ENCODE results near the gene DNM2.
A peak's percentile ranks its signal among the peaks of the same experiment; 100 is the strongest.

Gene DNM2

DNA sequence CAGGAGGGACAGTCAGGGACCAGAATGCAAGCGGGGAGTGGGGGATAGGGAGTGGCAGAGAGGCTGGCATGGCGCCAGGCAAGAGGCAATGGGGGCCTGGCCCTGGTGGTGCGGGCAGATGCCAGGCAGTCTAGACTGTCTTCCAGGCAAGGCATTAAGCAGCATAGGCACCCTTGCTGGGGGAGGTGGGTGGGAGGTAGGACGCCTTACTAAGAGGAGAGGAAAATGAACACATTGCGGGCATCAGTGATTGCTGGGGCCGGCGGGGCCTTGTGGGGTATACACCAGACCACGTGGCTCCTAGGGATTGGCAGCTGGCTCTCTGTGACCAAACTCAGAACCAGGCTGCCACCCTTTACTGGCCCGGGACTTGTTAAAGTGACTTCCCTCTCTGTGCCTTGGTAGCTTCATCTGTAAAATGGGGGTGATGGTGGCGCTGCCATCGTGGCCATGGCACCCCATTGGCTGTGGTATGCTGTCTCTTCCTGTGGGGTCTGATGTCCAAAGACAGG is 46.0 kb downstream of the DNM2 start:
- Histone ChIP-seq H3K4me3 (replicated peaks; ENCODE audit: insufficient read depth, low read length) (no peak overlapping the region), H3K27me3 (ENCODE audit: insufficient read depth, poor library complexity, severe bottlenecking) (no peaks in the 10 kb centered on the region), H3K27ac (replicated peaks) (0 out of 2 replicates have a peak overlapping the region, but pooled peaks have one; percentile 4)
- DNase-seq (ENCODE audit: low read depth in 1 of 2, low spot score in 1 of 2), result no peak
- no peak for TF ChIP-seq POLR2AphosphoS5 (IDR thresholded peaks at IDR 0.05; ENCODE audit: low read depth)
- TF ChIP-seq REST (IDR thresholded peaks at IDR 0.05; ENCODE audit: insufficient replicate concordance, low read depth), result no peak
- no peak for TF ChIP-seq GABPA (IDR thresholded peaks at IDR 0.05; ENCODE audit: low read depth)
- no peak for TF ChIP-seq CTCF (IDR thresholded peaks at IDR 0.05; ENCODE audit: insufficient read depth, low read length)
- no peak for TF ChIP-seq SPI1 (IDR thresholded peaks at IDR 0.05; ENCODE audit: borderline replicate concordance, low read depth)

GRCh38 chr19:10764340-10764894 is 46.5 kb downstream of the DNM2 start:
- H3K27me3 ChIP-seq (ENCODE audit: insufficient read depth, poor library complexity, severe bottlenecking), result no peaks in the 10 kb centered on the region
- TF ChIP-seq CTCF (IDR thresholded peaks at IDR 0.05; ENCODE audit: insufficient read depth, low read length) (no peak), GABPA (IDR thresholded peaks at IDR 0.05; ENCODE audit: low read depth) (no peak), REST (IDR thresholded peaks at IDR 0.05; ENCODE audit: insufficient replicate concordance, low read depth) (no peak), SPI1 (IDR thresholded peaks at IDR 0.05; ENCODE audit: borderline replicate concordance, low read depth) (no peak), POLR2AphosphoS5 (IDR thresholded peaks at IDR 0.05; ENCODE audit: low read depth) (no peak)
- H3K4me3 ChIP-seq (replicated peaks; ENCODE audit: insufficient read depth, low read length), result no peak overlapping the region
- DNase-seq (ENCODE audit: low read depth in 1 of 2, low spot score in 1 of 2), result no peak
- no peak overlapping the region for H3K27ac ChIP-seq (replicated peaks)

DNA sequence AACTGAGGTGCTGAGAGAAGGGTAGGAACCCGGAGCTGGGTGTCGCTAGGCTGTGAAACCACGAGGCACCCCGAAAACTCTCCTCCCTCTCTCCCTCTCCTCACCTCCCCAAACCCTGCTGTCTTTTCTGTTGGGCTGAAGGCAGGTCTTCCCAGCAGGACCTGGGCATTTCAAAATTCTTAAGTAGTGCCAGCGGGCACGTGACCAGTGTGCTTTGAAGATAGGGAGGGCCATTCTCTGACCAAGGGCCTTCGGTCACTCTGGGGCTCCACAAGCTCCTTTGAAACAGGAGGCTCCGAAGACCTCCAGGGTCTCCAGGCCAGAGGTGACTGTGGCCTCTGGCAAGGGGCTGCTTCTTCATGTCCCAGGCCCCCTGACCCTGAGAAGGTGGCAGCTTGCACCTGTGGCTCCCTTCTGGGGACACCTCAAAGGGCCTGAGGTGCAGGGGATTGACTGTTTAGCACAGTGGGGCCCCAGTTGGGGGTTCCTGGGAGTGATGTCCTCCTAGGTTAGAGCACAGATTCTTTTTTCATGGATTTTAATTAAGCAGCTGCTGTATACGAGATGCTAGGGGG is 48.3 kb downstream of the DNM2 start:
- no peaks in the 10 kb centered on the region for H3K27me3 ChIP-seq (ENCODE audit: insufficient read depth, poor library complexity, severe bottlenecking)
- H3K27ac ChIP-seq (replicated peaks), result no peak overlapping the region
- DNase-seq (ENCODE audit: low read depth in 1 of 2, low spot score in 1 of 2), result no peak
- H3K4me3 ChIP-seq (replicated peaks; ENCODE audit: insufficient read depth, low read length), result no peak overlapping the region
- TF ChIP-seq GABPA (IDR thresholded peaks at IDR 0.05; ENCODE audit: low read depth), result no peak
- no peak for TF ChIP-seq POLR2AphosphoS5 (IDR thresholded peaks at IDR 0.05; ENCODE audit: low read depth)
- no peak for TF ChIP-seq REST (IDR thresholded peaks at IDR 0.05; ENCODE audit: insufficient replicate concordance, low read depth)
- TF ChIP-seq CTCF (IDR thresholded peaks at IDR 0.05; ENCODE audit: insufficient read depth, low read length), result no peak
- TF ChIP-seq SPI1 (IDR thresholded peaks at IDR 0.05; ENCODE audit: borderline replicate concordance, low read depth), result no peak
